Stomach smooth muscle (tissue), 2 donors: ENCODE measurements around the gene PLEKHM2.
A peak's percentile ranks its signal among the peaks of the same experiment; 100 is the strongest.

Experiments
- H3K27ac ChIP-seq: one replicate; pipeline ENCODE4 v1.7.0; 2013; ENCODE audit warnings: mild to moderate bottlenecking, low read length, inconsistent platforms
- H3K27me3 ChIP-seq, 2 donors: one replicate each; pipeline ENCODE4 v1.7.0; 2013; ENCODE audit warnings: low read length in 2 of 2; ENCODE audit not compliant: insufficient read depth in 2 of 2, control insufficient read depth in 1 of 2
- H3K36me3 ChIP-seq, 2 donors: one replicate each; pipeline ENCODE4 v1.7.0; 2013; ENCODE audit warnings: low read length in 2 of 2; ENCODE audit not compliant: control insufficient read depth in 2 of 2, insufficient read depth in 2 of 2
- H3K4me1 ChIP-seq: one replicate; pipeline ENCODE4 v1.7.0; 2013; ENCODE audit warnings: low read length; ENCODE audit not compliant: control insufficient read depth, insufficient read depth
- H3K4me3 ChIP-seq, 2 donors: one replicate each; pipeline ENCODE4 v1.7.0; 2013; ENCODE audit warnings: low read length in 2 of 2
- H3K9ac ChIP-seq, 2 donors: one replicate each; pipeline ENCODE4 v1.7.0; 2013; ENCODE audit warnings: low read length in 2 of 2, mild to moderate bottlenecking in 1 of 2
- H3K9me3 ChIP-seq, 2 donors: one replicate each; pipeline ENCODE4 v1.7.0; 2013; ENCODE audit warnings: low read length in 2 of 2; ENCODE audit not compliant: control insufficient read depth in 2 of 2
- donor health status: healthy.
- donor health status: Pancreatic carcinoma.

PLEKHM2 gene

GRCh38 chr1:15761366-15762128 lies 77.4 kb downstream of the PLEKHM2 start:
- Histone ChIP-seq H3K9ac (peak overlapping the region; percentile 42 to 44), H3K4me1 (peaks cover 28% of the 10 kb centered on the region), H3K9me3 (no peaks in the 10 kb centered on the region), H3K27ac (peak overlapping the region; percentile 31), H3K36me3 (no peaks in the 10 kb centered on the region), H3K27me3 (no peaks in the 10 kb centered on the region), H3K4me3 (peak overlapping the region; percentile 3 to 60)

GRCh38 chr1:15762546-15762945 lies 78.4 kb downstream of the PLEKHM2 start:
- Histone ChIP-seq H3K4me3 (no peak overlapping the region), H3K27ac (no peak overlapping the region), H3K4me1 (peaks cover 25% of the 10 kb centered on the region)

GRCh38 chr1:15764269-15764764 lies 80.2 kb downstream of the PLEKHM2 start:
- Histone ChIP-seq H3K9me3 (no peaks in the 10 kb centered on the region), H3K27ac (no peak overlapping the region), H3K9ac (no peak overlapping the region), H3K4me3 (no peak overlapping the region), H3K4me1 (peaks cover 16% of the 10 kb centered on the region), H3K27me3 (no peaks in the 10 kb centered on the region), H3K36me3 (peaks cover 3 to 5% of the 10 kb centered on the region in 2 donors)

More at GRCh38 chr1:15762546-15762945, 78.4 kb downstream of the PLEKHM2 start:
- Histone ChIP-seq H3K36me3 (peaks cover 2 to 3% of the 10 kb centered on the region in 2 donors), H3K9me3 (no peaks in the 10 kb centered on the region), H3K9ac (no peak overlapping the region), H3K27me3 (no peaks in the 10 kb centered on the region)

- peaks cover 12% of the 10 kb centered on the region for H3K4me1 ChIP-seq
- H3K4me3 ChIP-seq = no peak overlapping the region
- no peak overlapping the region for H3K9ac ChIP-seq
- H3K36me3 ChIP-seq = peaks cover 3 to 5% of the 10 kb centered on the region in 2 donors
- no peaks in the 10 kb centered on the region for H3K27me3 ChIP-seq
- H3K27ac ChIP-seq = no peak overlapping the region
- H3K9me3 ChIP-seq = no peaks in the 10 kb centered on the region
Measured at GRCh38 chr1:15764890-15765289, 80.8 kb downstream of the PLEKHM2 start.

GRCh38 chr1:15765495-15766194 lies 81.5 kb downstream of the PLEKHM2 start:
- Histone ChIP-seq H3K9ac (no peak overlapping the region), H3K4me1 (peaks cover 10% of the 10 kb centered on the region), H3K27me3 (no peaks in the 10 kb centered on the region), H3K27ac (no peak overlapping the region), H3K4me3 (no peak overlapping the region), H3K36me3 (peaks cover 10% of the 10 kb centered on the region in 2 donors), H3K9me3 (no peaks in the 10 kb centered on the region)

- no peak overlapping the region for H3K27ac ChIP-seq
- peaks cover 4% of the 10 kb centered on the region for H3K4me1 ChIP-seq
- H3K36me3 ChIP-seq = peaks cover 22 to 25% of the 10 kb centered on the region in 2 donors
- no peak overlapping the region for H3K9ac ChIP-seq
- H3K9me3 ChIP-seq = no peaks in the 10 kb centered on the region
- no peaks in the 10 kb centered on the region for H3K27me3 ChIP-seq
- H3K4me3 ChIP-seq = no peak overlapping the region
Measured at GRCh38 chr1:15767941-15768340, 83.8 kb downstream of the PLEKHM2 start.

- Histone ChIP-seq H3K36me3 (peaks cover 22 to 25% of the 10 kb centered on the region in 2 donors), H3K9me3 (no peaks in the 10 kb centered on the region), H3K4me3 (no peak overlapping the region), H3K4me1 (peaks cover 4% of the 10 kb centered on the region), H3K9ac (no peak overlapping the region), H3K27ac (no peak overlapping the region), H3K27me3 (no peaks in the 10 kb centered on the region)
Measured at GRCh38 chr1:15768388-15768787, 84.3 kb downstream of the PLEKHM2 start.

GRCh38 chr1:15770313-15770962 lies 86.3 kb downstream of the PLEKHM2 start:
- Histone ChIP-seq H3K4me3 (no peak overlapping the region), H3K9me3 (no peaks in the 10 kb centered on the region), H3K27ac (no peak overlapping the region), H3K4me1 (no peaks in the 10 kb centered on the region), H3K36me3 (peaks cover 27 to 30% of the 10 kb centered on the region in 2 donors), H3K9ac (no peak overlapping the region), H3K27me3 (no peaks in the 10 kb centered on the region)

- no peak overlapping the region for H3K4me3 ChIP-seq
- H3K27ac ChIP-seq = no peak overlapping the region
- peaks cover 4% of the 10 kb centered on the region for H3K4me1 ChIP-seq
- H3K9me3 ChIP-seq = no peaks in the 10 kb centered on the region
- no peak overlapping the region for H3K9ac ChIP-seq
- no peaks in the 10 kb centered on the region for H3K27me3 ChIP-seq
- H3K36me3 ChIP-seq = peaks cover 30% of the 10 kb centered on the region in 2 donors
Measured at GRCh38 chr1:15771836-15772515, 87.9 kb downstream of the PLEKHM2 start.

- Histone ChIP-seq H3K36me3 (peaks cover 22 to 33% of the 10 kb centered on the region in 2 donors), H3K9me3 (no peaks in the 10 kb centered on the region), H3K9ac (no peak overlapping the region), H3K27ac (no peak overlapping the region), H3K4me1 (peaks cover 7% of the 10 kb centered on the region), H3K27me3 (no peaks in the 10 kb centered on the region), H3K4me3 (no peak overlapping the region)
Measured at GRCh38 chr1:15775706-15776105, 91.6 kb downstream of the PLEKHM2 start.
